Smooth muscle cell (in vitro differentiated cells): ENCODE measurements around the gene ANAPC16. TPM values are rescaled to one million over a fixed set of nuclear protein-coding genes. Genes with fewer than 3 reads are reported as not detected.
A peak's percentile ranks its signal among the peaks of the same experiment; 100 is the strongest.

Source experiments
- DNase-seq: peaks from one replicate; lab custom pipeline; 2025; ENCODE audit not compliant: unreplicated experiment; lab: John Stamatoyannopoulos, UW
- H2AFZ ChIP-seq: fragments of 200-600 bp; sonication (generic); 2 replicates; pipeline ENCODE4 v1.6.0; 2016; ENCODE audit warnings: antibody characterized with exemption, low read depth, mild to moderate bottlenecking
- H3F3A ChIP-seq: fragments of 200-600 bp; sonication (generic); 2 replicates; pipeline ENCODE4 v1.6.0; 2017; ENCODE audit warnings: antibody characterized with exemption, low read depth
- H3K27ac ChIP-seq: fragments of 200-600 bp; sonication (generic); 2 replicates; pipeline ENCODE4 v1.5.1; 2016; ENCODE audit warnings: low read depth, mild to moderate bottlenecking
- H3K27me3 ChIP-seq: fragments of 200-600 bp; sonication (generic); 2 replicates; pipeline ENCODE4 v1.6.1; 2016; ENCODE audit warnings: low read depth, mild to moderate bottlenecking
- H3K36me3 ChIP-seq: fragments of 200-600 bp; sonication (generic); 2 replicates; pipeline ENCODE4 v1.5.1; 2016; ENCODE audit warnings: low read depth
- H3K4me1 ChIP-seq: fragments of 200-600 bp; sonication (generic); 2 replicates; pipeline ENCODE4 v1.5.1; 2016; ENCODE audit warnings: low read depth
- H3K4me2 ChIP-seq: fragments of 200-600 bp; sonication (generic); 2 replicates; pipeline ENCODE4 v1.6.0; 2016; ENCODE audit warnings: mild to moderate bottlenecking
- H3K4me3 ChIP-seq: fragments of 200-600 bp; sonication (generic); 2 replicates; pipeline ENCODE4 v1.5.1; 2016; ENCODE audit warnings: mild to moderate bottlenecking
- H3K79me2 ChIP-seq: fragments of 200-600 bp; sonication (generic); 2 replicates; pipeline ENCODE4 v1.6.0; 2016; ENCODE audit warnings: low read depth, mild to moderate bottlenecking
- H3K9ac ChIP-seq: fragments of 200-600 bp; sonication (generic); 2 replicates; pipeline ENCODE4 v1.6.0; 2016; ENCODE audit warnings: low read depth
- H3K9me3 ChIP-seq: fragments of 200-600 bp; sonication (generic); replicated peaks from 2 replicates; pipeline ENCODE4 v1.5.1; 2016; ENCODE audit warnings: low read depth
- H4K20me1 ChIP-seq: fragments of 200-600 bp; sonication (generic); 2 replicates; pipeline ENCODE4 v1.6.0; 2016; ENCODE audit warnings: low read depth
- WGBS: methylation state at CpG from one replicate; pipeline ENCODE4 v1.1.7; 2016; ENCODE audit warnings: low lambda C conversion rate; 5-methylcytosine and 5-hydroxymethylcytosine counted together
- polyA plus RNA-seq: library from polyadenylated mRNA; unstranded; fragments of >200 nt; fragmentation: Nextera tagmentation; extraction: Ambion mirVana; gene quantifications from 2 replicates; pipeline ENCODE4 v1.2.1, GENCODE V29; 2016
- total RNA-seq: library from RNA; depleted of rRNA; stranded (reverse); fragments of >200 nt; gene quantifications from 2 replicates; pipeline ENCODE4 v1.2.3, GENCODE V29; 2014
- TF ChIP-seq, protein P1 (sequence below): fragments of 200-600 bp; sonication (generic); IDR thresholded peaks from 2 replicates; pipeline ENCODE4 v1.5.1; 2017; ENCODE audit warnings: borderline replicate concordance, mild to moderate bottlenecking, antibody characterized with exemption; ENCODE audit not compliant: insufficient read depth, poor library complexity, severe bottlenecking

The ANAPC16 gene
- total and polyA plus RNA-seq, 2 experiments from 2014 or later = 76.4 to 81.8 TPM

DNA sequence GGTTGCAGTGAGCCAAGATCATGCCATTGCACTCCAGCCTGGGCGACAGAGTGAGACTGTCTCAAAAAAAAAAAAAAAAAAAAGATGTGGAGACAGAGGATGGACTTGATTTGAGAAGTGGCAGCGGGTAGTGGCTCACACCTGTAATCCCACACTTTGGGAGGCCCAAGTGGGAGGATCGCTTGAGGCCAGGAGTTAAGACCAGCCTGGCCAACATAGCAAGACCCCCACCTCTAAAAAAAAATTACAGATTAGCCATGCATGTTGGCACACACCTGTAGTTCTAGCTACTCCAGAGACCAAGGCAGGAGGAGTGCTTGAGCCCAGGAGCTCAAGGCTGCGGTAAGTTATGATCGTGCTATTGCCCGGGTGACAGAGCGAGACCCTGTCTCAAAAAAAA, 24.6 kb downstream of the ANAPC16 start:
- peaks cover 13% of the 10 kb centered on the region for H3K4me1 ChIP-seq
- H3K4me3 ChIP-seq = no peak overlapping the region
- peaks cover 26% of the 10 kb centered on the region for H3F3A ChIP-seq
- no peak overlapping the region for H2AFZ ChIP-seq
- TF ChIP-seq, protein P1, sequence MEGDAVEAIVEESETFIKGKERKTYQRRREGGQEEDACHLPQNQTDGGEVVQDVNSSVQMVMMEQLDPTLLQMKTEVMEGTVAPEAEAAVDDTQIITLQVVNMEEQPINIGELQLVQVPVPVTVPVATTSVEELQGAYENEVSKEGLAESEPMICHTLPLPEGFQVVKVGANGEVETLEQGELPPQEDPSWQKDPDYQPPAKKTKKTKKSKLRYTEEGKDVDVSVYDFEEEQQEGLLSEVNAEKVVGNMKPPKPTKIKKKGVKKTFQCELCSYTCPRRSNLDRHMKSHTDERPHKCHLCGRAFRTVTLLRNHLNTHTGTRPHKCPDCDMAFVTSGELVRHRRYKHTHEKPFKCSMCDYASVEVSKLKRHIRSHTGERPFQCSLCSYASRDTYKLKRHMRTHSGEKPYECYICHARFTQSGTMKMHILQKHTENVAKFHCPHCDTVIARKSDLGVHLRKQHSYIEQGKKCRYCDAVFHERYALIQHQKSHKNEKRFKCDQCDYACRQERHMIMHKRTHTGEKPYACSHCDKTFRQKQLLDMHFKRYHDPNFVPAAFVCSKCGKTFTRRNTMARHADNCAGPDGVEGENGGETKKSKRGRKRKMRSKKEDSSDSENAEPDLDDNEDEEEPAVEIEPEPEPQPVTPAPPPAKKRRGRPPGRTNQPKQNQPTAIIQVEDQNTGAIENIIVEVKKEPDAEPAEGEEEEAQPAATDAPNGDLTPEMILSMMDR = no peak
- no peaks in the 10 kb centered on the region for H3K9me3 ChIP-seq
- no peaks in the 10 kb centered on the region for H3K27me3 ChIP-seq
- H3K4me2 ChIP-seq = no peak overlapping the region
- no peak overlapping the region for H3K9ac ChIP-seq
- H3K27ac ChIP-seq = no peak overlapping the region
- no peak for DNase-seq
- no peaks in the 10 kb centered on the region for H3K79me2 ChIP-seq
- 99% methylated on average over 7 of the region's 7 CpGs for WGBS
- no peaks in the 10 kb centered on the region for H4K20me1 ChIP-seq
- no peaks in the 10 kb centered on the region for H3K36me3 ChIP-seq

GRCh38 chr10:72241691-72242252, 26.0 kb downstream of the ANAPC16 start:
- no peak overlapping the region for H3K4me3 ChIP-seq
- H3K4me1 ChIP-seq = peaks cover 20% of the 10 kb centered on the region
- no peaks in the 10 kb centered on the region for H3K79me2 ChIP-seq
- H3K4me2 ChIP-seq = no peak overlapping the region
- TF ChIP-seq, protein P1 = no peak
- H3F3A ChIP-seq = peaks cover 38% of the 10 kb centered on the region
- no peaks in the 10 kb centered on the region for H4K20me1 ChIP-seq
- H3K27me3 ChIP-seq = no peaks in the 10 kb centered on the region
- no peak for DNase-seq
- peak overlapping the region; percentile 72 for H3K27ac ChIP-seq
- H3K9me3 ChIP-seq = no peaks in the 10 kb centered on the region
- no peak overlapping the region for H2AFZ ChIP-seq
- no peaks in the 10 kb centered on the region for H3K36me3 ChIP-seq
- 94% methylated on average over 8 of the region's 8 CpGs for WGBS
- no peak overlapping the region for H3K9ac ChIP-seq

- Histone ChIP-seq H3K36me3 (no peaks in the 10 kb centered on the region), H3K4me1 (peaks cover 23% of the 10 kb centered on the region), H4K20me1 (no peaks in the 10 kb centered on the region), H3K27me3 (no peaks in the 10 kb centered on the region), H3K27ac (peak overlapping the region; percentile 72), H2AFZ (peak overlapping the region; percentile 18), H3K79me2 (no peaks in the 10 kb centered on the region), H3K9ac (no peak overlapping the region), H3K9me3 (no peaks in the 10 kb centered on the region), H3K4me2 (peak overlapping the region; percentile 35), H3K4me3 (no peak overlapping the region), H3F3A (peaks cover 47% of the 10 kb centered on the region)
- WGBS = 38% methylated on average over 4 of the region's 4 CpGs
- no peak for DNase-seq
- TF ChIP-seq, protein P1 = no peak
Observed at GRCh38 chr10:72242675-72243074, 26.9 kb downstream of the ANAPC16 start.

GRCh38 chr10:72243822-72244437, 28.1 kb downstream of the ANAPC16 start:
- peak overlapping the region; percentile 72 for H3K27ac ChIP-seq
- WGBS = 40% methylated on average over 11 of the region's 11 CpGs
- H3K4me1 ChIP-seq = peaks cover 36% of the 10 kb centered on the region
- DNase-seq = no peak
- no peaks in the 10 kb centered on the region for H3K36me3 ChIP-seq
- H3F3A ChIP-seq = peaks cover 58% of the 10 kb centered on the region
- H3K4me2 ChIP-seq = peak overlapping the region; percentile 35
- H3K4me3 ChIP-seq = no peak overlapping the region
- H3K79me2 ChIP-seq = no peaks in the 10 kb centered on the region
- TF ChIP-seq, protein P1 = peak; percentile 30
- H3K9ac ChIP-seq = peak overlapping the region; percentile 45
- H2AFZ ChIP-seq = no peak overlapping the region
- H3K9me3 ChIP-seq = no peaks in the 10 kb centered on the region
- H3K27me3 ChIP-seq = no peaks in the 10 kb centered on the region
- H4K20me1 ChIP-seq = no peaks in the 10 kb centered on the region
